Measurements from ENCODE around the gene DGUOK.
"Not testable (repeated sequence)": the region's sequence is repeated elsewhere in the genome, so short reads cannot be mapped to it uniquely, and the experiment has no call there.

DGUOK gene

GRCh38 chr2:73921581-73921980, 5.1 kb upstream of the DGUOK start:
- no peak for FAIRE-seq

GRCh38 chr2:73922681-73923080, 4.0 kb upstream of the DGUOK start:
- no peak for FAIRE-seq

GRCh38 chr2:73925033-73925704, 1.5 kb upstream of the DGUOK start:
- FAIRE-seq: no peak

- FAIRE-seq: no peak
Observed at GRCh38 chr2:73925853-73926492, 707 bp upstream of the DGUOK start.

- no peak for FAIRE-seq
Observed at GRCh38 chr2:73927344-73927743, 664 bp downstream of the DGUOK start.

- no peak for FAIRE-seq
Observed at GRCh38 chr2:73928963-73929347, 2.3 kb downstream of the DGUOK start.

GRCh38 chr2:73930386-73930785, 3.7 kb downstream of the DGUOK start:
- no peak for FAIRE-seq

- FAIRE-seq: no peak
Observed at GRCh38 chr2:73931531-73932500, 5.1 kb downstream of the DGUOK start.

GRCh38 chr2:73933194-73933593, 6.5 kb downstream of the DGUOK start:
- FAIRE-seq: no peak

GRCh38 chr2:73935641-73936040, 9.0 kb downstream of the DGUOK start:
- no peak for FAIRE-seq

- FAIRE-seq: no peak
Observed at GRCh38 chr2:73937103-73937885, 10.6 kb downstream of the DGUOK start.

GRCh38 chr2:73937899-73938298, 11.2 kb downstream of the DGUOK start:
- no peak for FAIRE-seq

- no peak for FAIRE-seq
Observed at GRCh38 chr2:73938718-73939352, 12.2 kb downstream of the DGUOK start.

GRCh38 chr2:73939419-73939818, 12.7 kb downstream of the DGUOK start:
- no peak for FAIRE-seq

GRCh38 chr2:73940066-73940465, 13.4 kb downstream of the DGUOK start:
- FAIRE-seq: not testable (repeated sequence)

GRCh38 chr2:73942664-73943063, 16.0 kb downstream of the DGUOK start:
- FAIRE-seq: no peak

- FAIRE-seq: no peak
Observed at GRCh38 chr2:73944714-73945113, 18.0 kb downstream of the DGUOK start.

GRCh38 chr2:73946215-73946614, 19.5 kb downstream of the DGUOK start:
- FAIRE-seq: no peak

GRCh38 chr2:73946666-73947065, 20.0 kb downstream of the DGUOK start:
- FAIRE-seq: no peak

- no peak for FAIRE-seq
Observed at GRCh38 chr2:73947412-73948018, 20.8 kb downstream of the DGUOK start.

- no peak for FAIRE-seq
Observed at GRCh38 chr2:73949802-73950201, 23.1 kb downstream of the DGUOK start.
